ENCODE data around the gene TSPAN7.

Gene TSPAN7

DNA sequence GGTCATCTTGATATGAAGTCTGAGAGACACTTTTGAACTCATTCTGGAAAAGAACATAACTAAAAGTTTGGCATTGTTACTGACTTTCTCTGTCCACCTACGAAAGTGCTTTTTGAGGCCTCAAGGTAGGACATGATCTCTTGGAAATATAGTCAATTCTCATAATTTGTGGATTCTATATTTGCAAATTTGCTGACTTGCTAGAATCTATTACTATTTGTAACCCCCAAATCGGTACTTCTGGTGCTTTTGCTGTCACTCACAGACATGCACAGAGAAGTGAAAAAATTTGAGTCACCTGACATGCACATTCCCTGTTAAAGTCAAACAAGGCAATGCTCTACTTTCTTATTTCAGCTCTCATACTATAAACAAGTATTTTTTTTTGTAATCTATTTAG is 35.6 kb downstream of the TSPAN7 start:
- DNase-seq: no peak

GRCh38 chrX:38599796-38600755 is 38.7 kb downstream of the TSPAN7 start:
- no peak for DNase-seq

DNA sequence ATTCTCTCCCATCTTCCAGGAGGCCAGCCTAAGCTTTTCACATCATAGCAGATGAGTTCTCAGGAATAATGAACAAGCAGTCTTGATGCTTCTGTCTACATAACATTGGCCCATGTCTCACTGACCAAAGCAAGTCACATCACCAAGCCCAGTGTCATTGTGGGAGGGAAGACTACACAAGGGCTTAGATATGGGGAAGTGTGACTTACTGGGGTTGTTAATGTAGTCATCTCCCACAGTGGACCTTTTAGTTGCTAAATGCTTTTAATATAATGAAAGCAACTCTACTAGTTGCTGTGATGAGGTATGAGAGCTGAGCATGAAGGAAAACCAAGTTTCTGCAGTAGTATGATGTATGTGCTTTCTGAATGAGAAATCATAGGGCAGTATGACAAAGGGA is 40.5 kb downstream of the TSPAN7 start:
- no peak for DNase-seq

GRCh38 chrX:38606821-38607220 is 45.5 kb downstream of the TSPAN7 start:
- DNase-seq: no peak

GRCh38 chrX:38607976-38608375 is 46.6 kb downstream of the TSPAN7 start:
- DNase-seq: no peak

DNA sequence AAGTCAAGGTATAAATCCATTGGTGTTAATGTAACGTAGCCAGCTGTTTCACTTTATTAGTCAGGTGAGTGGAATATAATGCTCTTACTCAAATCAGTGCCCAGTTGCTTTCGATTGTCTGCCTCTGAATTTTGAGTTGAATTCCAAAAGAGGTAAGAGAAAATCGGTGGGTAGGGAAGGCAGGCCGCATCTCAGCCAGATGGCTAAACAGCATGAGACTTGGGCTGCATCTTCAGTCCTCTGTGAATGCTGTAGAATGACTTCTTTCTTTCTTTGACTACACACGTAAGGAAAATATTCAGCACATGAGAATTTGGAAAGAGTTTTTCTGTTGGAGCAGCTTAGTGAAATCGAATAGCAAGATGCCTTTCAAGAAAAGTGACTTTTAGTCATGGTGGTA is 49.5 kb downstream of the TSPAN7 start:
- peak; percentile 15 for DNase-seq

GRCh38 chrX:38612281-38612680 is 50.9 kb downstream of the TSPAN7 start:
- DNase-seq: no peak

- DNase-seq: no peak
Measured at GRCh38 chrX:38614485-38614884, 53.1 kb downstream of the TSPAN7 start.

DNA sequence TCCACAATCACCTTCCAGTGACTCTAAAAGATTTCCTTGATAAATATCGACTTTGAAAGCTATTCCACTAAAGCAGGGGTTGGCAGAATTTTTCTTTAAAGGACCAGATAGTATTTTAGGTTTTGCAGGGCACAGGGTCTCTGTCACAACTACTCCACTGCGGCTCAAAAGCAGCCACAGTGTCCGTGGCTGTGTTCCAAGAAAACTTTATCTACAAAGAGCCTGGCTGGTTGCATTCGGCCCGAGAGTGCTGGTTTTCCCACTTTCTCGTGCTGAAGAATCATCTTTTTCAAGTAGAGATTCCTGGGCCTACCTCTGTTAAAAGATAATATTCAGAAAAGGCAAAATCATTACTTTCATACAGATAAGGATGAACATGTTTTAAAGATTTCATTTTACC is 55.6 kb downstream of the TSPAN7 start:
- no peak for DNase-seq

GRCh38 chrX:38618180-38618579 is 56.8 kb downstream of the TSPAN7 start:
- DNase-seq: no peak

DNA sequence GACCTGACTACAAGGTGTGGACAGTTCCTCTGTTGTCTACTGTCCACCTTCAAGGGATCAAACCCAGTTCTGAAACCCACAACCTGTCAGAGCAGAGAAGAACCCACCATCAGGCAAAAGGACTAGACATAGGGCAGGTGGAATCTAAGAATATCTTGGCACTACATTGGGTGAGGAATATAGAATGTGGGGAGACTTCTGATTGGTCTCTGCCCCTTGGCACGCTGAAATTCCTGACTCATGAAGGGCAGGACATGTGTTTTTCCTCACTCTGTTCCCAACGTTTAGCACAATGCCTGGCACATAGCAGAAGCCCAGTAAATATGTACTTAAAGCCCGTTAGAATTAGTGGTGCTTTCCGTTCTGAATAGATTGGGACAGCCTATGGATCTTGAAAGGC is 59.3 kb downstream of the TSPAN7 start:
- no peak for DNase-seq

- DNase-seq: peak; percentile 45
Measured at GRCh38 chrX:38626296-38626695, 65.0 kb downstream of the TSPAN7 start.

- DNase-seq: peak; percentile 26
Measured at GRCh38 chrX:38627683-38628082, 66.3 kb downstream of the TSPAN7 start.

- no peak for DNase-seq
Measured at GRCh38 chrX:38628587-38628986, 67.2 kb downstream of the TSPAN7 start.

- DNase-seq: no peak
Measured at GRCh38 chrX:38632516-38632915, 71.2 kb downstream of the TSPAN7 start.

DNA sequence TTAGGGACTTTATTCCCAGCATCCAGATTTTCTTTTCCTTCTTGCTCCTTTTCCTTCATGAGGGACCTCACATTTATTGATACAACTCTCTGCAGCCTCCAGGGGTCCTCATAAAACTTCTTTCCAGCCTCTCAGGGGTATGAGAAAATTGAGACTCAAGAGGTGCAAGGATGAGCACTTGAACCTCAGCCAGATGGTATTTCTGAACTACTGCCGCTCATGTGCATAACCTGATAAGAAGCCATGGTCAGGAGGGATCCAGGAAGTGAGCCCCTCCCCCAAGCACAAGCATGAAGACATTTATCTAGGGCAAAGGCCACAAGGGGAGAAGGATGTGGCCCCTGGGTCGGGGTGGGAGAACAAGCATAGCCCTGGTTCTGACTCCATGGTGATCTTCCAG is 73.3 kb downstream of the TSPAN7 start:
- no peak for DNase-seq

DNA sequence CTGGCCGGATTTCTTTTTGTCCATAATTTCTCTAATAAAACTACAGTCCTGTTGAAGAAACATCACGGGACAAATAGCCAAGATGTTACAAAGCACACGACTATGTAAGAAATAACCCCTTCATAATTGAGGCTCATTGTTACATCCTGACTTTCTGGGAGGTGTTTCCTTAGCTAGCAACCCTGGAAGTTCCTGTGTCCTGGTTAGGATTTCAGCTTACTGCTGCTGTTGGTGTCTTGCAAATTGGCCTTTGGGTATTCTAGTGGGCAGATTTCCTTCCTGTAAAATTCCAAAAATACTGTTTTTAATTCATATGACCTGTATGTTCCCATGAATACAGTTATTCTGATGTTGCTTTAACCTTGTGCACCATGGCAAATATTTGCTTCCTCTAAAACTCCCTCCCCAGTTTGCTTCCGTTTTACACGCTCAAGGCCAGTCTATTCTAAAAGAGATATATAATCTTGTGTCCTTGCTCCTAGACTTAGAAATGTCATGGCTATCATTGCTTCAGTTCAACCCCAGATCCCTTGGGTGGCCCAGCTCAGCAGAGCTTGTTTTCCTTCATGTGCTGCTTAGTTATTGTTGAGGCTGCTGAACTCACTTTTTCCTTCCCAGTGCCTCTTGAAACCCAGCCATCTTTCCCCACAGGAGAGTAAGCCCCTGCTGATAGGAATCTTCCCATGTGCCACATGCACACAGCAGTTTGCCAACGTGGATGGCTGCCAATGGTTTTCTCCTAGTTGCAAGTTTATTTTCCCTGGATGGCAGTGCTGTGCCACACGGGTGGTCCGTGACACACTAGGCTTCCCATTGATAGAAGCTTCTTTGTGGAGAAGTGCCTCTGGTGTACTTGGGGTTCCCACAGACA is 75.8 kb downstream of the TSPAN7 start:
- DNase-seq: peak; percentile 85

GRCh38 chrX:38638952-38639529 is 77.7 kb downstream of the TSPAN7 start:
- DNase-seq: no peak

- DNase-seq: no peak
Measured at GRCh38 chrX:38639730-38640129, 78.4 kb downstream of the TSPAN7 start.

DNA sequence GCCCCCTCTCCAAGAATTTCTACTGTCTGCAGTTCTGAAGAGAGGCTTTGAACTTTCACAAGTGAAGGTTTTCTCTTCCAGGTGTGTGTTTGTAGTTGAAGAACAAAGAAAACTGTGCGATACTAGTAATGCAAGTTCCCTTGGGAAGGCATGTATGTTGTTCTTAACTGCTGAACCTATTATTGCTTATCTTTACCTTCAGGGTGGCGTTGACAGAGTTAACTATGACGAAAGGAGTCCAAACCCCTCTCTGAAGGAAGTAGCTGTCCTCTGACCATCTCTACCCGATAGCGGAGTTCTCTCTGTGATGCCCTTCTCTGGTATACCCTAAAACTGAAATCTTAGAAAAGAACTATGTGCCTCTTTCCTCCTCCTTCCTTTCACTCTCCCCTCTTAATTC is 79.9 kb downstream of the TSPAN7 start:
- no peak for DNase-seq

DNA sequence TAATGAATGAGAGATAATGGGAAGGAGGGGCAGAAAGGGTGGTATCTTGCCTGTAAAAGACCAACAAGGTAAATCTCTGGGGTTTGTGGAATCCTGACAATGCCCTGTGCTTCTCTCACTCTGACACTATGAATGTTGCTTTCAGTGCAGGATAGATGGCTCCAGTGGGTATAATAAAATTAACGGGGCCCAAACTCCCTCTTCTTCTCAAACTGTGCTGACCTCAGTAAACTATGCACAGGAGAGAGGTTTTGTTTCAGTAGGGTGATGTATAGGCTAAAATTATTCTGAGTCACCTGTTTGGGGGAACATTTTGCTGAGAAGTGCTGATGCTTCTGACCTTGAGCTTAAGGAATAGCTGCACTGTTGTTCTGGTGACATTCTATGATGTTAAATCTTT is 82.6 kb downstream of the TSPAN7 start:
- no peak for DNase-seq

GRCh38 chrX:38646129-38646528 is 84.8 kb downstream of the TSPAN7 start:
- no peak for DNase-seq

DNA sequence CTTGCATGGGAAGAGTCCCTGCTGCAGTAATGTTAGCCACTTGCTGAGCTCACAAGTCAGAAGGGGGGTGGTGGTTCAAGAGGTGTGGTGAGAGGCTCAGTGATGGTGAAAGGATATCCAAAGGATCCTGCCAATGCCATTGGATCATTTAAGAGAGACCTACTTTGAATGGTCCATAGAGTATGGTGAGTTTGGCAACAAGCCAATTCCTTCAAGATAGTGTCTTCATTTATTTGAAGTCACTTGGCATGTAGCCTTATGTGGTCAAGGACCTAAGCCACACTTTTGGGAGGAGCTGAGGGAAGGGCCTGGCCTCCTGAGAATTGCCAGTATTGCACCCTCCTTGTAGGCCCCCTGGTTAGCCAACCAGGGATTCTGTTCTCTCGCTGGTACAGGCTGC is 87.9 kb downstream of the TSPAN7 start:
- peak; percentile 5 for DNase-seq

Data from NCI-H69 (cell line).